SK-MEL-5 (cell line): ENCODE data around the gene KRTAP10-9. TPM values are rescaled to one million over a fixed set of nuclear protein-coding genes. Genes with fewer than 3 reads are reported as not detected.
"Not testable (repeated sequence)": the region's sequence is repeated elsewhere in the genome, so short reads cannot be mapped to it uniquely, and the experiment has no call there.

Source experiments
- DNase-seq: peaks from one replicate; pipeline ENCODE4 v3.0.0-alpha.2; 2016; ENCODE audit warnings: low read depth, low spot score
- in situ Hi-C: cut with HindIII; loops from 2 replicates; pipeline ENCODE4 v1.10.0; 2016; ENCODE audit warnings: low sequenced_read_pairs, high pct_unique_total_duplicates, low pct_unique_long_range_greater_than_20kb
- total RNA-seq: library from RNA; depleted of rRNA; stranded (reverse); fragments of >200 nt; shearing (Covaris generic); gene quantifications from 2 replicates; pipeline ENCODE4 v1.2.3, GENCODE V29; 2014

The KRTAP10-9 gene
- total RNA-seq, 1 experiment from 2014 or later = not detected

DNA sequence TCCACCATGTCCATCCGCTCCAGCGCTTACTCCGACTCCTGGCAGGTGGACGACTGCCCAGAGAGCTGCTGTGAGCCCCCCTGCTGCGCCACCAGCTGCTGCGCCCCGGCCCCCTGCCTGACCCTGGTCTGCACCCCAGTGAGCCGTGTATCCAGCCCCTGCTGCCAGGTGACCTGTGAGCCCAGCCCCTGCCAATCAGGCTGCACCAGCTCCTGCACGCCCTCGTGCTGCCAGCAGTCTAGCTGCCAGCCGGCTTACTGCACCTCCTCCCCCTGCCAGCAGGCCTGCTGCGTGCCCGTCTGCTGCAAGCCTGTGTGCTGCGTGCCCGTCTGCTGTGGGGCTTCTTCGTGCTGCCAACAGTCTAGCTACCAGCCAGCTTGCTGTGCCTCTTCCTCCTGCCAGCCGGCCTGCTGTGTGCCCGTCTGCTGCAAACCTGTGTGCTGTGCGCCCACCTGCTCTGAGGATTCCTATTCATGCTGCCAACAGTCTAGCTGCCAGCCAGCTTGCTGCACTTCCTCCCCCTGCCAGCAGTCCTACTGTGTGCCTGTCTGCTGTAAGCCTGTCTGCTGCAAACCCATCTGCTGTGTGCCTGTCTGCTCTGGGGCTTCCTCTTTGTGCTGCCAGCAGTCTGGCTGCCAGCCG is 409 bp downstream of the KRTAP10-9 start:
- DNase-seq, in situ Hi-C loops: not testable (repeated sequence)

DNA sequence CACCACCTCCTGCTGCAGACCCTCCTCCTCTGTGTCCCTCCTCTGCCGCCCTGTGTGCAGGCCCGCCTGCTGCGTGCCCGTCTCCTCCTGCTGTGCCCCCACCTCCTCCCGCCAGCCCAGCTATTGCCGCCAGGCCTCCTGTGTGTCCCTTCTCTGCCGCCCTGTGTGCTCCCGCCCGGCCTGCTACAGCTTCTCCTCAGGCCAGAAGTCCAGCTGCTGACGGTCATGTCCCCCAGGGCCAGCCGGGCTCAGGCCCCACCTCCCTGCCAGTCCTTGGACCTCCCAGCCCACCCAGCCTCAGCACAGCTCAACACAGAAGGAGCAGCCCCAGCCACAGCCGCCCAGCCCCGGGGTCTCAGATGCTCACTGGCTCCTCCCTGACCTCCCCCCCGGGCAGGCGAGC is 939 bp downstream of the KRTAP10-9 start:
- DNase-seq, in situ Hi-C loops: not testable (repeated sequence)

DNA sequence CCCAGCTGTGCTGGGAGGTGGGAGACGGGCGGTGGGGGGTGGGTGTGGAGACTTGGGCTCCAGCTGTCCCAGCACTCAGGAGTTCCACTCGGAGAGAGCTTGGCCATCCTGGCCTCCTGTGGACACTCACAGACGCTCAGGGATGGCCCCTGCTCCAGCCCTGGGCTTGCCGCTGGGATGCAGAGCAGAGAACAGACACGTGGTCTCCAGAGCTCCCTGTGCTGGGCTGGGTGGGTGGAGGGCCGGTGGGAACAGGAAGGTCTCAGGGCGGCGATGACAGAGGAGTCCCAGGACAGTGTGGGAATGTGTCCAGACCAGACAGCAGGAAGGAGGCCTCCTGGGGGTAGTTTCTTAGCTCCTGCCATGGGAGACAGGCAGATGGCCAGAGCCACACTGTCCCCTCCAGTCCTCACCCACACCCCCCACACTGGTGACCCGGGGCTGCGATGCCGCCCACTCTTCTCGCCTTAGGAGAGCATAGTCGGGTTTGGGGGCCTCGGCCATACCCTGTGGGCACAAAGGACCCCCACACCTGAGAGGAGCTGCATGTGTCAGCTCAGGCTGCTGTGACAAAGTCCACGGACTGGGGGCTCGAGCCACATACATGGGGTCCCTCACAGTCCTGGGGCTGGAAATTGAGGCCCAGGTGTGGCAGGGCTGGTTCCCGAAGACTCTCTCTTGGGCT is 2.0 kb downstream of the KRTAP10-9 start:
- in situ Hi-C loops = no loop called here
- no peak for DNase-seq

DNA sequence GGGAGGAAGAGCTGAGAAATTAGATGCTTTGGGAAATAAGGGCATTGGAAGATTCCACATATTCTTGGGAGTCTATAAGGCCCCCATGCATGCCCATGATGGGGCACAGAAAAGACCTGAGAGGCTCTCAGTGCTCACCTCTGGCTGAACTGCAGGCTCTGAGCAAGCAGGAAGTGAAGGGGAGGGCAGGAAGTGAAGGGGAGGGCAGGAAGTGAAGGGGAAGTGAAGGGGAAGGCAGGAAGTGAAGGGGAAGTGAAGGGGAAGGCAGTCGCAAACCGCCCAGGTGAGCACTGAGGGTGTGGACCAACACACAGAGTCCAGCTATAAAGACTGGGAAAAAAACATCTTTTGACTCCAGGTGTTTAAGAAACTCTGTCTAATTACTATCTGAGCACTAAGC is 3.5 kb downstream of the KRTAP10-9 start:
- in situ Hi-C loops = no loop called here
- no peak for DNase-seq

DNA sequence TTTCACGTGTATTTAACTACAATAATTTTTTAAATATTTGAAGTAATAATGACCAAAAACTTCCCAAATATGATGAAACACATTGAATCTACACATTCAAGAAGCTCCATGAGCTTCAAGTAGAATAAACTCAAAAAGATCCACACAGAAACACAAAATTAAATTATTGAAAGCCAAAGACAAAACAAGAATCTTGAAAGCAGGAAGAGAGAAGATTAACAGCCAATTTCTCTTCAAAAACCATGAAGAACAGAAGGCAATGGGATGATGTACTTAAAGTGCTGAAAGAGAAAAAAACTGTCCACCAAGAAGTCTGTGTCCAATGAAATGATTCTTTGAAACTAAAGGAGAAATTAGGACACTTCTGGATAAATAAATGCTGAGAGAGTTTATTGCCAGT is 5.2 kb downstream of the KRTAP10-9 start:
- in situ Hi-C loops = no loop called here
- DNase-seq = no peak

DNA sequence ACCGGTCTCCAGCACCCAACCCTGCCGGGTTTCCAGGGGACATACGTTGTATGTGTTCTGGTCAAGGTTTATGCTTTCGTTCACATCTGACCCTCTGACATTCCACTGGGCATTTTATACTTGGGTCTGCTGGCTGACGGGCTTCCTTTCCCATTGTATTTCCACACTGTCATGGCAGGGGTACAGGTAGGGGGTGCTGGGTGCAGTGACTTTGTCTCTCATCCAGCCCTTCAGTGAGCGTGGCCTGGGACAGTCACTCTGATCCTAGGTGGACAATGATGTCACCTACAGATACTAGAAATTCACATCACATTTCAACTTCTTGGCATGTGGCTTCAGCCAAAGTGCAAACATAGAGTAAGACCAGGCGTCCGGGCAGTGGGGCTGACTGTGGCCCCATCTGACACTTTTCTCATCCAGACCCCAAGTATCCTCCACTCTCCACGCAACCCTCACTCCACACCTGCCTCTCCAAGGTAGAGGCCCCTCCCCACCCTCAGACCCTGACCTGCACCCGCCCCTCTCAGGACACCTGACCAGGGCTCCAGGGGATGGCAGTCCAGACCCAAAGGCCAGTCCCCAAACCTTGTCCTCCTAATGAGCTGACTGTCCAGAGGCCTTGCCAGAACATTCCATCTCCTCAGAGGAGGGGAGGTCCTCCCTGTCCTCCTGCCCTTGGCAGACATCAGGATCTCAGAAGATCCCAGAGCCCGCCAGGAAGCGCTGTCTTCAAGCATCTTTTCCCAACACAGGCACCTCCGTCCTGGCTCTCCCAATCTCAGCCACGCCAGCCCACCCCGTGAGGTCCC is 9.5 kb downstream of the KRTAP10-9 start:
- in situ Hi-C loops = no loop called here
- no peak for DNase-seq

DNA sequence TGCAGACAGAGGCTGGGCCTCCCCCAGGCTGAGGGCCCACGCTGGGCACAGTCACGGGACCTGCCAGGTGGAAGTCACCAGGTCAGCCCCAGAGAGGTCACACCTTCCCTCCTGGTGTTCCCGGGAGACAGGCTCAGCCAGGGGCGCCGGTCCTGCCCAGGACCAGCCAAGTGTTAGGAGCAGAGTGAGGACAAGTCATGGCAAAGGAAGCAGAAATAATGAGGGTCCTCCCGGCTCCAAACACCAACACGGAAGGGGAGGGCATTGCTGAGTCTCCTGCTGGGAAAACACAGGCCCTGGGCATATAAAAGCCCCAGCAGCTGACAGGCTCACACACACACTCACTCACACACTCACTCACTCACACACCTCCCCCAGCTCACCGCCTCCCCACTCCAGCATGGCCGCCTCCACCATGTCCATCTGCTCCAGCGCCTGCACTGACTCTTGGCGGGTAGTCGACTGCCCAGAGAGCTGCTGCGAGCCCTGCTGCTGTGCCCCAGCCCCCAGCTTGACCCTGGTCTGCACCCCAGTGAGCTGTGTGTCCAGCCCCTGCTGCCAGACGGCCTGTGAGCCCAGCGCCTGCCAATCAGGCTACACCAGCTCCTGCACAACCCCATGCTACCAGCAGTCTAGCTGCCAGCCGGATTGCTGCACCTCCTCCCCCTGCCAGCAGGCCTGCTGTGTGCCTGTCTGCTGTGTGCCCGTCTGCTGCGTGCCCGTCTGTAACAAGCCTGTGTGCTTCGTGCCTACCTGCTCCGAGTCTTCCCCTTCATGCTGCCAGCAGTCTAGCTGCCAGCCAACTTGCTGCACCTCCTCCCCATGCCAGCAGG is 10.3 kb downstream of the KRTAP10-9 start, which contains the start of gene KRTAP10-10:
TSS of gene KRTAP10-10 (plus strand) at position 339 of the 833 bp plus-strand sequence. CDS start at position 401, 62 bp downstream.
- in situ Hi-C loops = no loop called here
- DNase-seq = no peak

DNA sequence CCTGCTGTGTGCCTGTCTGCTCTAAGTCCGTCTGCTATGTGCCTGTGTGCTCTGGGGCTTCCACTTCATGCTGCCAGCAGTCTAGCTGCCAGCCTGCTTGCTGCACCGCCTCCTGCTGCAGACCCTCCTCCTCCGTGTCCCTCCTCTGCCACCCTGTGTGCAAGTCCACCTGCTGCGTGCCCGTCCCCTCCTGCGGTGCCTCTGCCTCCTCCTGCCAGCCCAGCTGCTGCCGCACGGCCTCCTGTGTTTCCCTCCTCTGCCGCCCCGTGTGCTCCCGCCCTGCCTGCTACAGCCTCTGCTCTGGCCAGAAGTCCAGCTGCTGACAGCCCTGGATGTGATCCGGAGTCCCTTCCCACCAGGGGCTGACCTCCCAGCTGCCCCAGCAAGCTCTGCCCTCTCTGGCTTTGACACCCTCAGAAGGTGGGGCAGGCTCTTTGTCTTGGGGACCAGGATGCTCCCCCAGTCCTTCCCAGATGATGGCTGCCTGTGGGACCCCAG is 11.0 kb downstream of the KRTAP10-9 start:
- not testable (repeated sequence) for DNase-seq

DNA sequence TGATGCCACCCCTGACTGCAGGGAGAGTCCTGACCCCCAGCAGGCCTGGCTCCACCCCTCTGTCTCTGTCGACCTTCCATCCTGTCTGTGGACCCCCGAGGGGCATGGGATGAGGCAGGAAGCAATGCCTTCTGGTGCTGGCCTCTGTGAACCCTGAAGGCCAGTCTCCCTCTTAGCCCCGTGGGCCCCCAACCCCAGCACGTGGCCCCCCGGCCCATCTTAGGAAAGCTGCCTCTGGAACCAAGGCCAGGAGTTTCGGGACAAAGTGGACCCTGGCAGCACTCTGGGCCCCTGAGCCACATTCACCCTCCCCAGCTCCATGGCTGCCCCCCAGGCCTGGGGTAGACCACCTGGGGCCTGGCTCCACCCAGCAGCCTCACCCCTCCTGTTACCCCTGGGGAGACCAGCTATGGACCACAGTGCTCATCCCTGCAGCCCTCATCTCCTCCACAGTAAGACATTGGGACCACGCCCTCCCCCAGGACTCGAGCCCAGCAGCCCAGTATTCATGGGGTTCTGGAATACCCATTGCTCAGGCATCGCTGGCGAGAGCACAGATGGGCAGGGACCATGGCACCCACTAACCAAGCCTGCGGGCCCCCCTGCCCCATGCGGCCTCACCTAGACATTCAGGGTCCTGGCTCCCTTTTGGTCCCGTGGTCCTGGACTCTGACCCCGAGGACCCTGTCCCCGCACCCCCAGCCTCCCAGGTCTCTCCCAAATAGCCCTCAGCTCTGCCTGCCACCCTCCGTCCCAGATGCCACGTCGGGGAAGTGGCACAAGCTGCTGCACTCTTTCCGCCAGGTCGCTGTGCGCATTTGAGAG is 11.8 kb downstream of the KRTAP10-9 start:
- in situ Hi-C loops, DNase-seq: not testable (repeated sequence)

More for the DNA sequence above, 11.0 kb downstream of the KRTAP10-9 start:
- in situ Hi-C loops = not testable (repeated sequence)

DNA sequence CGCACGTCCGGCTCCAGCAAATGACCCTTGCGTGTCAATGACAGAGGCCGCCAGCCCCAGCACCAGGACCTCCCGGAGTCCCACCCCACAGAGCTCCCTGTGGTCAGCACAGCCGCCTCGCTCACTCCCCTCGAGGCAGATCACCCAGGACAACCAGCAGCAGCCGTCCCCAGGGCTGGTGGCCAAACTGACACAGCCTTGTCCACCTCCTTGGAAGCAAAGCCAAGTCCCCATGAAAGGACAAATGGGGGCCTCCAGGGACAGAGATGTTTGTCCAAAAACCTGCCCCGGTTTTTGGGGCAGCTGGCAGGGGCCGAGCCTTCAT is 12.4 kb downstream of the KRTAP10-9 start:
- in situ Hi-C loops = no loop called here
- no peak for DNase-seq

DNA sequence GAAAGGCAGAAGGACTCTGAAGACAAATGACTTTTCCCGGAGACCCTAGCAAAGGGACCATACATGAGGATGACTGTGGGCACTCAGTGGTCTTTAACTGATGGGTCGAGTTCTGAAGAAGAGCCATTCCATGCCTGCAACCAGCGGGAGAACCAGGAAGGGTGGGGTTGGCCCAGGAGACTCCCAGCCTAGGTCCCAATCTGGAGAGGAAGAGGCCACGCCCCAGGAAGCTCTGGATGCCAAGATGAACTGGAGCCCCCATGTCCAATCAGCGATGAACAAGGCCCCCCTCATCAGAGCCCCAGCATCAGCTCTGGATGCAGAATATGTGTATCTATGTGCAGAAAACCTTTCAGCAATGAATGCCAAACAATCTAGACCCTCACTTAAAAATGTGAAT is 13.9 kb downstream of the KRTAP10-9 start:
- no peak for DNase-seq
- in situ Hi-C loops = no loop called here

DNA sequence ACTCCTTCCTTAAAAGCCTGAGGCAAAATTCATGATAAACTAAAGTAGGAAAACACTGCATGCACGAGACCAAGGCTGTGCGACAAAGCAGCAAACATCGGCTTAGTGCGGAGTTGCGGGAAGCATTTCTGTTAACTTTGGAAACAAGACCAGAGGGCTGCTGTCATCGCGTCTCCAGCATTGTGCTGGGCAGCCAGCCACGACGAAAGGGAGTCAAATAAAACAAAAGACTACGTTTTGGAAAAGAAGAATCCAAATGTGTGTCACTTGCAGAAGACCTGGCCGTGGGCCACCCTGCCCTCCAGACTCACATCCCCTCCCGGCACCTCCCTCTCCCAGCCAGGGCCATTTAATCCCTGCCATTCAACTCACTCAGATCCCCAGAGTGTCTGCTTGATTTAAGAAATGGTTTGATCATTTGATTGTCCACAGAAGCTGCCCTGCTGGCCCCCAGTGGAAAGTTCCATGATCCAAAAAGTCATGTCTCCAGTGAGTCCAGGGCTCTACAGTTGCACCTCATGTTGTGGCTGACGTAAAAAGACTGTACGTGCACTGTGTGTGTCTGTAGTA is 16.9 kb downstream of the KRTAP10-9 start:
- in situ Hi-C loops = no loop called here
- no peak for DNase-seq

DNA sequence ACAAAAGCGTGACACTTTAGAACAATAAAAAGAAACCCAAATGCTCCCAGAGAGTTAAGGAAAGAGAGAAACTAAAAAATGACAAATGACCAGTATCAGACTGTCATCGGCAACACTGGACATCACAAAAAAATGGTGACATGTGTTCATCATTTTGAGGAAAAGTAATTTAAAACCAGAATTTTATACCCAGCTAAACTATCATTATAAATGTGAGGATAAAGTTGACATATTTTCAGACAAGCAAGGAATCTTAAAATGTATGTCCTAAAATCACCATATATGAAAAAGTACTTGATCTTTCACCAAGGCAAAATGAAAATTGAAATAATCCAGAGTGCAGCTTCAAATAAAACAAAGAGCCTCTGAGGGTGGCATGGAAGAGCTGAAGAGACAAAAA is 18.0 kb downstream of the KRTAP10-9 start:
- in situ Hi-C loops = no loop called here
- no peak for DNase-seq

DNA sequence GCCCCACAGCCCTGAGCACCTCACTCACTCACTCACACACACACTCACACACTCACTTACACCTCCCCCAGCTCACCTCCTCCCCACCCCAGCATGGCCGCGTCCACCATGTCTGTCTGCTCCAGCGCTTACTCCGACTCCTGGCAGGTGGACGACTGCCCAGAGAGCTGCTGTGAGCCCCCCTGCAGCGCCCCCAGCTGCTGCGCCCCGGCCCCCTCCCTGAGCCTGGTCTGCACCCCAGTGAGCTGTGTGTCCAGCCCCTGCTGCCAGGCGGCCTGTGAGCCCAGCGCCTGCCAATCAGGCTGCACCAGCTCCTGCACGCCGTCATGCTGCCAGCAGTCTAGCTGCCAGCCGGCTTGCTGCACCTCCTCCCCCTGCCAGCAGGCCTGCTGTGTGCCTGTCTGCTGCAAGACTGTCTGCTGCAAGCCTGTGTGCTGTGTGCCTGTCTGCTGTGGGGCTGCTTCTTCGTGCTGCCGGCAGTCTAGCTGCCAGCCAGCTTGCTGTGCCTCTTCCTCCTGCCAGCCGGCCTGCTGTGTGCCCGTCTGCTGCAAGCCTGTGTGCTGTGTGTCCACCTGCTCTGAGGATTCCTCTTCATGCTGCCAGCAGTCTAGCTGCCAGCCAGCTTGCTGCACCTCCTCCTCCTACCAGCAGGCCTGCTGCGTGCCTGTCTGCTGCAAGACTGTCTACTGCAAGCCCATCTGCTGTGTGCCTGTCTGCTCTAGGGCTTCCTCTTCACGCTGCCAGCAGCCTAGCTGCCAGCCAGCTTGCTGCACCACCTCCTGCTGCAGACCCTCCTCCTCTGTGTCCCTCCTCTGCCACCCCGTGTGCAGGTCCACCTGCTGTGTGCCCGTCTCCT is 19.7 kb downstream of the KRTAP10-9 start, which contains the start of gene KRTAP10-11:
TSS of gene KRTAP10-11 (plus strand) at position 49 of the 856 bp plus-strand sequence. CDS start at position 94, 45 bp downstream.
- in situ Hi-C loops, DNase-seq: not testable (repeated sequence)

DNA sequence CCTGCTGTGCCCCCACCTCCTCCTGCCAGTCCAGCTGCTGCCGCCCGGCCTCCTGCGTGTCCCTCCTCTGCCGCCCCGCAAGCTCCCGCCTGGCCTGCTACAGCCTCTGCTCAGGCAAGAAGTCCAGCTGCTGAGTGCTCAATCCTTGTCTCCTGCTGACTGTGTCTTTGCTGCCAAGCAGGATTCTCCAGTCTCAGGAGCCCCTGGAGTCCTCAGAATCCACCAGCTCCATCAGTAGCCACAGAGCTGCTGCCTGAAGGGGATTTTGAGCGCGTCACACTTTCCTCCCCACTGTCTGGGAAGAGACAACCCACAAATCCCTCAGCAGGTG is 20.3 kb downstream of the KRTAP10-9 start:
- no peak for DNase-seq
- in situ Hi-C loops = no loop called here
